RPMI7951 (cell line): ENCODE data around the gene TP53RK. TPM values are rescaled to one million over a fixed set of nuclear protein-coding genes. Genes with fewer than 3 reads are reported as not detected.

Source experiments
- DNase-seq: peaks from one replicate; pipeline ENCODE4 v3.0.0-alpha.2; 2012; ENCODE audit warnings: low read depth
- total RNA-seq: library from RNA; depleted of rRNA; stranded (reverse); fragments of >200 nt; shearing (Covaris generic); gene quantifications from 2 replicates; pipeline ENCODE4 v1.2.3, GENCODE V29; 2014; rRNA removed

The TP53RK gene
- 33.1 and 36.2 TPM in 2 replicates for total RNA-seq

GRCh38 chr20:46689082-46689753, at the start of gene TP53RK:
TP53RK (minus strand) TSS chr20:46689444; CDS start chr20:46689414, 30 bp downstream.
- DNase-seq, result peak; percentile 100

DNA sequence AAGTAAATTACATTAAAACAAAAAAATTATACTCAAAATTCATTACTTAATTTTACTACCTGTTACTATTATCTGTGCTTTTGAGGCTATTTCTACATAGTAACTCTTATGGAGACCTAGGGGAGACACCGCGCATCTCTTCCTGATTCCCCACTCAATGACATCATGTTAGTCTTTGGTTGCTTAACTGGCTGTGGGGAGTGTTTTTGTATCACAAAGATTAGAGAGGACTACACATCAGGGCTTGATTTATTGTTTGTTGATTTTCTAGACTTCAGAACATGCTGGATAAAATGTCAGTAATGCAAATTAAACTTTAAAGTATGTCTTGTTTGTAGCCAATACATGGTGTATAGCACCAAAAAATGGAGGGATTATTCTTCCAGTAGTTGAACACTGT, 46.2 kb upstream of the TP53RK start:
- no peak for DNase-seq

DNA sequence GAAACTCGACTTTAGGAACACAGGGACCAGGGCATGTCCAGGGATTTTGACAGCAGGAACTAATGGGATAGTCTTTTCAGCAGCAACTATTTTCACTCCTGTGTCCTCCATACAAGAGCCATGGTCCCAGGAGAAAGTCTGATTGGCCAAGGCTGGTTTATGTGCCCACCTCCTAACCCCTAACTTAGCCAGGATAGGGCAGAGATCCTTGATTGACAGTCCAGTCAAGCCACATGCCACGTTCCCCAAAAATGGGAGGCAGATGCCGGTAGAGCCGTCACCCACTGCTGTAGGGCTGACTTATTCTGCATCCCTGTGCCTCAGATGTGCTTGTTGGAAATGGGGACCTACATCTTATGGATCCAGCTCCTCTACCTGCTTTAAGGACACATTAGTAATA, 42.5 kb upstream of the TP53RK start:
- DNase-seq, result no peak

DNA sequence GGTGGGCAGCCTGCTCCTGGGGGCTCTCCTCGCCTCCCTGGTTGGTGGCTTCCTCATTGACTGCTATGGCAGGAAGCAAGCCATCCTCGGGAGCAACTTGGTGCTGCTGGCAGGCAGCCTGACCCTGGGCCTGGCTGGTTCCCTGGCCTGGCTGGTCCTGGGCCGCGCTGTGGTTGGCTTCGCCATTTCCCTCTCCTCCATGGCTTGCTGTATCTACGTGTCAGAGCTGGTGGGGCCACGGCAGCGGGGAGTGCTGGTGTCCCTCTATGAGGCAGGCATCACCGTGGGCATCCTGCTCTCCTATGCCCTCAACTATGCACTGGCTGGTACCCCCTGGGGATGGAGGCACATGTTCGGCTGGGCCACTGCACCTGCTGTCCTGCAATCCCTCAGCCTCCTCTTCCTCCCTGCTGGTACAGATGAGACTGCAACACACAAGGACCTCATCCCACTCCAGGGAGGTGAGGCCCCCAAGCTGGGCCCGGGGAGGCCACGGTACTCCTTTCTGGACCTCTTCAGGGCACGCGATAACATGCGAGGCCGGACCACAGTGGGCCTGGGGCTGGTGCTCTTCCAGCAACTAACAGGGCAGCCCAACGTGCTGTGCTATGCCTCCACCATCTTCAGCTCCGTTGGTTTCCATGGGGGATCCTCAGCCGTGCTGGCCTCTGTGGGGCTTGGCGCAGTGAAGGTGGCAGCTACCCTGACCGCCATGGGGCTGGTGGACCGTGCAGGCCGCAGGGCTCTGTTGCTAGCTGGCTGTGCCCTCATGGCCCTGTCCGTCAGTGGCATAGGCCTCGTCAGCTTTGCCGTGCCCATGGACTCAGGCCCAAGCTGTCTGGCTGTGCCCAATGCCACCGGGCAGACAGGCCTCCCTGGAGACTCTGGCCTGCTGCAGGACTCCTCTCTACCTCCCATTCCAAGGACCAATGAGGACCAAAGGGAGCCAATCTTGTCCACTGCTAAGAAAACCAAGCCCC, 36.2 kb upstream of the TP53RK start:
- DNase-seq, result no peak

- DNase-seq, result no peak
Observed at GRCh38 chr20:46724343-46724959, 35.2 kb upstream of the TP53RK start.

DNA sequence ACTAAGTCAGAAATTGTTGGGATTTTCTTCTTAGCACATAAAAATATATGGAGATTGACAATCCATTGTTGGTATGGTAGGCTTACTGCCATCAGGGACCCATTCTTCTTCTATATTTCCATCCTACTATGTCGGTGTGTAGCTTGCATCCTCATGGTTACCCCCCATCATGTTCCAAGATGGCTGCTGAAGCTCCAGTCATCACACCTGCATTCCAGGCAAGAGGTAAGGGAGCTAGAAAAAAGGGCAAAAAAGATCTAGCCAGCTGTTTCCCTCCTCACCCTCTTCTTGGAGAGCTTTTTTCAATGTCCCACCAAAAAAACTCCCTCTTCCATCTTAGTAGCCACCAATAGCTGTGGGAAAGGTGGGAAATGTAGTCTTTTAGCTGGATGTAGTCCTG, 33.8 kb upstream of the TP53RK start:
- DNase-seq, result no peak

GRCh38 chr20:46722450-46722849, 33.2 kb upstream of the TP53RK start:
- no peak for DNase-seq

GRCh38 chr20:46721476-46721875, 32.2 kb upstream of the TP53RK start:
- no peak for DNase-seq

- peak; percentile 45 for DNase-seq
Observed at GRCh38 chr20:46720776-46721425, 31.7 kb upstream of the TP53RK start.

DNA sequence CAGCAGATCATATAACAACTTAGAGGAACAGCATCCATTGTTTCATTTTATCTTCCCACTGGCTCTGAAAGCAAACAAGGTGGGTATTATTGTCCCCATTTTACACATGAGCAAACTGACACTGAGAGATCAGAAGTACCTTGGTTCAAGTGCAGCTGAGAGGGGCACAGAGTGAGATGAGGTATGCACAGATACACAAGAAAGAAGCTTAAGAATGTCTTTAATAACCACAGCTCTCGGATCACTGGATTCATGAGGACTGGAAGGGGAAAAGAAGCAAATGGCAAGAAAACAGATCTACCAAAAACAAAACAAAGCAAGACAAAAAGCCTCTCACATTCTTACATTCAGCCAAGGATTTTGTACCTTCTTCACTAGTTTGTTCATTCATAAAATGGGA, 30.8 kb upstream of the TP53RK start:
- DNase-seq, result no peak

DNA sequence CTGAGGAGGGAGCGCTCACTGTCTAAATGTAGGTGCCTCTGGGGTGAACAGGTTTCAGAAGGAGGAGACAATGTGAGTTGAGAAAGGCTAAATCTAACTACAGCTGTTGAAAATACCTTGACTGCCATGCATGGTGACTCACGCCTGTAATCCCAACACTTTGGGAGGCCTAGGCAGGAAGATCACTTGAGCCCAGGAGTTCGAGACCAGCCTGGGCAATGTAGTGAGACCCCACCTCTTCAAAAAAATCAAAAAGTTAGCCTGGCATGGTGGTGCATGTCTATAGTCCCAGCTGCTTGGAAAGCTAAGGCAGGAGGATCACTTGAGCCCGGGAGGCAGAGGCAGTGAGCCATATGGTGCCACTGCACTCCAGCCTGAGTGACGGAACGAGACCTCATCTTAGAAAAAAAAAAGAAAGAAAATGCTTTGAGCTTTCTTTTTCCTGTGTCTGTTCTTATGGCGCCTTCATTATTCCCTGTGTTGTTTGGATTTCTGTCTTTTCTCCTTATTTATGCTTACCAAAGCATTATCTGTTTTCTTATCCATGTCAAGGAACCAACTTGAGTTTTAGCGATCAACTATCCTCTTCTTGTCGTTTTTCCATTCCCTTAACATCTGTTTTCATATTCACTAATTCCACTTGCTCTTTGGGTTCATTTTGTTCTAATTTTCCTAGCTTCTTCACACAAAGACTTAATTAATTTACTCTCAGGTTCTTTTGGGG, 28.7 kb upstream of the TP53RK start:
- no peak for DNase-seq

DNA sequence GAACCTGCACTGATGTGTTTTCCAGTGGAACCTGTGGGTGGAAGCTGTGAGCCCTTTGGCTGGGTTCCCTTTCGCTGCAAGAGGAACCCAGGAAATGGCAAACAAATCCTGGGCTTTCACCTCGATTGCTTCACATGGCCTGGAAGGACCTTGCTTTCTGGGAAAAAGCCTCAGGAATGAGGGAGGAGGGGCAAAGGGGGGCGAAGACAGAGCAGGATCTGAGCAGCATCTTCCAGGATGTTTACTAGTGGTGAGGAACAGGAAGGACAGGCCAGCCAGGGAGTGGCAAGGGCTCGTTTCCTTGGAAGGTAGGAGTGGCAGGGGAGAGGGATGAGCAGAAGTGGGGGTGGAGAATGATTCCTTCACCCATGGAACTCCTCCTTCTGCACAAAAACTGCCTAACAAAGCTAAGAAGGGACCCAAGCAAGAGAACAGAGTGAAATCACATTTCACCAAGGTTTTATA, 26.1 kb upstream of the TP53RK start:
- DNase-seq, result peak; percentile 34

DNA sequence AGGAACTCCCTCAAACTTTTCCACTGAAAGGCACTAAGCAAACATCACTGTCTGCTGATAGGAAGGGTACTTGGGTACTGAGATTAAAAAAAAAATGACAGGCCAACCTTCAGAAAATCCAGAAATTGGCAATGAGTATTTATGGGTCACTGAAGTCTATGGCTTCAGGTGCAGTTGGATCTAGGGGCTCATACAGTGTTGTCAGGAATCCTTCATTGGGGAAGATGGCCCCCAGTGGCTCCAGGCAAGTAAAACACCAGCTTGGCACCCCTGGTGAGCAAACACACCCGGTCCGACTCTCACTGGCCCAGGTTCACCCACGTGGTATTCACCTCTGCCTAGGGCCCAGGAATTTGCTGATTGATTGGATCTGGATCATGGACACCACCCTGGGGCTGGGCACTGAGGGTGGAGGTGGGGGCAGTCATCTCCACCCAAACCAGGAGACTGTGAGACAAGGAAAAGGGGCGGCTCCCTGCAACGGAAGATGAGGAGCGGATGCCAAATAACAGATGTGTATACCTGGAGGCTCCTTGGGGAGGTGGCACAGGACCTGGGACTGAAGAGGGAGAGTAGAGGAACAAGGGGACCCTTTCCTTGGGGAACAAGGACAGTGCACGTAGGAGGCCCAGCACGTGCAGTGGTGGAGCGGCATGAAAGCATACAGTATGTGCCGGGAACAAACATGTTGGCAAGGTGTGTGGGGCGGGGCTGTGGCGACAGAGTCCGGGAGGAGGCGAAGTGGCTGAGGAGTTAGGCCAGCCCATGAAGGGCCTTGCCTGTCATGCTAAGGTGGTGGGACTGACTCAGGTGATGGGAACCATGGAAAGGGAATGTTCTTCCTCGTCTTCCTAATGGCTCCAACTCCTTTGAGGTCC, 25.0 kb upstream of the TP53RK start:
- DNase-seq, result no peak

DNA sequence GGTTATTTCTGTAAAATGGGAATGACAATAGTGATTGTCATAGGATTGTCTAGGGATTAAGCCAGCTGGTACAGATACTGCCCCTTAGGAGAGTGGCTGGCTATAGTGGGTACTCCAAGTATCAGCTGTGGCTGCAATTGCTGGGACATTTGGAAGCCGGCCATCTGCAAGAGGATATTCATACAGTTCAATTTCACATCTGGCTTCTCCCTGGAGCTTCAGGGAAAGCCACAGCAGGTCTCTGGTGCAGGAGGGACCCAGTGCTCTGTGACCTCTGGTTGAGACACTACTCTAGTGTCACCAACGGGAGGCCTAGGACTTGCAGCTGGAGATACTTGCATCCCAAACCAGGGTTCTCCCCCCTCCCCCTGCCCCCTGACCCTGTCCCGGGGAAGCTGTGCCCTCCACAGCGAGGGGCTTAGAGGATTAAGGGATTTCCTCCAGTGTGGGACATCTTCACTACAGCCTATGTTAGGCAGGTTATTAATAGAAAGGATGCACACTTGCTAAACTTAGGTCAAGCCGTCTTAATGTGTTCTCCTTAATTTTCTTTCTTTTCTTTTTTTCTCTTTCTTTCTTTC, 22.9 kb upstream of the TP53RK start:
- DNase-seq, result no peak

DNA sequence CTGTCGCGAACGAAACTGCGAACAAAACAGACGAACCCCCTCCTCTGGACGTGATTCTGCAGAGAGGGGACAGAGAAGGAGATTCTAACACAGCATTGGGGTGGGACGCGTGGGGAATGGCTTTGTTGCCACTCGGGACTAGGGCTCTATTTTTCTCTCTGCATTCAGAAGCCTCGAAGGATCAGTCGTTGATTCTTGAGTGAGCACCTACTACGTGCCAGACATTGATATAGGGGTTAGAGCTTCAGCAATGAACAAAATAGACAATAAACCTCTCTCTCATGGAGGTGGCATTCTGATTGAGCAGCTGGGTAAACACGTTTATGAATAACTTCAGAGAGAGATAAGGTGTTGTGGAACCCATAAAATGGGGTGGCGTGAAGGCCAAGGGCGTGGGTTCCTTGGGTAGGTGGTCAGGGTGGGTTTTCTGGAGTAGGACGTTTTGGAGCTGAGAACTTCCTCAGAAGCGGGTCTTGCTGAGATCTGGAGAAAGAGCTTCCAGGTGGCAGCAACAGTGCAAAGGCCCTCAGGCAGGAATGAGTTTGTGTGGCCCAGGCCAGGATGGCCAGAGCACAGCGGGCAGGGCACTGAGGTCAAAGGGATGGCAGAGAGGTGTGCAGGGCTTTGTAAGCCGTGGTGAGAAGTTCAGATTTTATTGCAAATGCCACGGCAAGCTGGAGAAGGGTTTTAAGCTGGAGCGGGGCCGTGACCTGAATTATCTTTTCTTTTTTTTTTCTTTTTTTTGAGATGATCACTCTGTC, 21.1 kb upstream of the TP53RK start:
- no peak for DNase-seq

- DNase-seq, result peak; percentile 72
Observed at GRCh38 chr20:46709459-46710152, 20.4 kb upstream of the TP53RK start, which contains the start of gene SLC2A10. SLC2A10 (plus strand) TSS chr20:46709649; CDS start chr20:46709737, 88 bp downstream.

DNA sequence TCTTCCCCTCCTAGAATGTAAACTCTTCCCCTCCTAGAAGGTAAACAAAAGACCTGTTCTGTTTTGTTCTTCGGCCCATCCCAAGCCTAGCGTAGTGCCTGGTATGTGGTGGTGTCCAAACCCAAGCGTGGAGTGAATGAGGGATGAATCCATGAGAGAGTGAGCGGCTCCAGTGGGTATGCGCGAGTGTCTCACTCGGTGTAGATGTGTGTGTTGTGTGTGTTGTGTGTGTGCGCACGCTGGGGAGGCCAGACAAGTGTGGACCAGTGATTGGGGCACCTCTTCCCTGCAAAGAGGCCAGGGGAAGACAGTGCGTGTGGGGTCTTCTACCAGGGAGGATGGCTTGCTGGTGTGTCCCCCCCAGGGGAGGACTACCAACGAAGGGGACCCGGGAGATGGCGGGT, 19.8 kb upstream of the TP53RK start:
- DNase-seq, result no peak

DNA sequence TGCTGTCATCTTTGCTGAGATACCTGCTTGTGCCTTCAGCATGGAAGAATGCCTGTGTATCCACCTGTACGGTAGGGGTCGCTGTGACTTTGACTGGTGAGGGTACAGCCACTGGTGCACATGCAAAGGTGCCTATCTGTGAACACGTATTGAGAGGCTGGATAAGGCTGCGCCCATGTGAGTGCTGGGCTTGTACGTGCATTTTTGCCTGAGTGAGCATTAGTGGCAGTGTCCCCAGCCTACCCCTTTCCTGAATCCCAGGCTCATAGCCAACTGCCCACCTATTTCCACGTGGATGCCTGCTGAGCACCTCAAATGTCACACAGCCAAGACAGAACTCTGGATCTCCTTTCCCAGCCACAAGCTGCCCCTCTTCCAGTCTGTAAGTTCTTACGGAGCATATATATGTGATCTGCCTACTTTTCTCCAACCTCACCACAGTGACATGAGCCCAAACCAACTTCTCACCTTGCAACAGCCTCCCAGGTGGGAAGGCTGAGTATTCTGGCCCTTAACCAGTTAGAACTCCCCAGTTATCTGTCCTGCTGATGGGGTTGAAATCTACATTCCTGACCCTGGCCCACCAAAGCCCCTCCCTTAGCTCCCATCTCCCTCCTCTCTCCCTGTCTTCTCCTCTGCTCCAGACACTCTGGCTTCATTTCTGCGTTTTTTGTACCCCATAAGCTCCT, 19.1 kb upstream of the TP53RK start:
- DNase-seq, result no peak
